PC-3 (cell line): ENCODE measurements around the gene TAS2R31.

Experiments
- CTCF ChIP-seq: fragments of 300-600 bp; sonication (generic); conservative IDR thresholded peaks from 2 replicates; pipeline ENCODE4 v1.5.1; 2017; ENCODE audit warnings: antibody characterized with exemption, low read depth, mild to moderate bottlenecking, low read length
- EZH2 ChIP-seq: fragments of 300-600 bp; sonication (generic); IDR thresholded peaks from one replicate; pipeline ENCODE4 v1.6.1; 2017; ENCODE audit warnings: antibody characterized with exemption, mild to moderate bottlenecking, low read length; ENCODE audit not compliant: unreplicated experiment

- no peak for TF ChIP-seq CTCF
- TF ChIP-seq EZH2 = no peak
Measured at GRCh38 chr12:11071414-11071813, 40.2 kb upstream of the TAS2R31 start.
